Muscle of back (tissue), 11 donors: ENCODE measurements around the gene SATB1. TPM values are rescaled to one million over a fixed set of nuclear protein-coding genes. Genes with fewer than 3 reads are reported as not detected.

Experiments
- DNase-seq, 3 donors: peaks; one replicate each; pipeline versions ENCODE4 v3.0.0 to v3.0.0-alpha.2; 2013
- polyA plus RNA-seq, 10 donors: library from polyadenylated mRNA; unstranded; fragments of 120-200 nt; gene quantifications; one replicate each; pipeline ENCODE4 v1.2.1, GENCODE V29; 2013; ENCODE audit not compliant: insufficient read length in 10 of 10

Gene SATB1
- polyA plus RNA-seq, 10 donors, result 29.4 to 49.9 (median 34.9) TPM

- no peak for DNase-seq
Measured at GRCh38 chr3:18436213-18436612, 11.1 kb upstream of the SATB1 start.

DNA sequence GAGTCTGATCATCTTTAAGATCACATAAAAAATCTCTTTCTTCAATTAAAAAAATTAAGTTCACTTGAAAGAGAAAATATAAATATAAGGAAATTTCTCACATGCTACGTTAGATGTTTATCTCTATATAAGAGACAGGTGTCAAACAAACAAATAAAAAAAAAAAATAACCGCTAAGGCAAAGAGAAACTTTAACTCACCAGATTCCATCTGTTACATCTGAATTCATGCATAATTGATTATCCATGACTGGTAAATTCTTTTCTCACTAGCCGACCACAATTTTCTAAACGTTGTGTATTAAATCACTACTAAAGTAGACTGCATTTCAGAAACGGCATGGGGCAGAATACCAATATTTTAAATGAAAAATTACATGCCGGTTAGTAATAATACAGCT is 9.6 kb upstream of the SATB1 start:
- no peak for DNase-seq

GRCh38 chr3:18432752-18433151 is 7.6 kb upstream of the SATB1 start:
- DNase-seq, result no peak

- no peak for DNase-seq
Measured at GRCh38 chr3:18431266-18431665, 6.1 kb upstream of the SATB1 start.

GRCh38 chr3:18428991-18429745 is 4.0 kb upstream of the SATB1 start:
- DNase-seq, result no peak

- no peak for DNase-seq
Measured at GRCh38 chr3:18428036-18428435, 2.9 kb upstream of the SATB1 start.

DNA sequence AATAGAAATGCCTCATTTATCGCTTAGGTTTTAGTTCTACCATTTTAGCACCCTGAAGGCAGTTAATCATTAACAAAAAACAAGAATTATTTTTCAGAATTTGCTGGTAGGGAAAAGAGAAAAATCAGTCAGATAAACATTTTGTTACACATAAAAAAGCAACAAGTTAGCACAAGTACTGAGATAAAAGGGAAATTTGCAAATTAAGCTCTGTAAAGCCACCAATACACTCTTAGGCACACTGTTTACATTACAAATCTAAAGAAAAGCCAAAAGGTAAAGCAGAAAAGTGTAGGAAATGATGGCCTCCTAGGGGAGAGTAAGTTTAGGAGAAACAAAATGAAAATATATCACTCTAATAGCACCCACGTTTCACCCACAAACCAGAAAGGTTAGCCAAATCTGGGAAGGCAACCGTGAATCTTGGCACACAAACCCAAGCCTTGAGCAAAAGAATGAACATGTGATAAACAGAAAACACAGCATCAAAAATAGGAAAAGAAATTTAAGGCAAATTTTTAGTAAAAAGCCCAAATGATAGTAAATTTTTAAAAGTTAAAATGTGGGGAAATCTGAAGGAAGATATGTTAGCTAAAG is 1.6 kb upstream of the SATB1 start:
- DNase-seq, result no peak

- DNase-seq, result peak; percentile 41 to 65 (median 53)
Measured at GRCh38 chr3:18425641-18426257, 610 bp upstream of the SATB1 start.

DNA sequence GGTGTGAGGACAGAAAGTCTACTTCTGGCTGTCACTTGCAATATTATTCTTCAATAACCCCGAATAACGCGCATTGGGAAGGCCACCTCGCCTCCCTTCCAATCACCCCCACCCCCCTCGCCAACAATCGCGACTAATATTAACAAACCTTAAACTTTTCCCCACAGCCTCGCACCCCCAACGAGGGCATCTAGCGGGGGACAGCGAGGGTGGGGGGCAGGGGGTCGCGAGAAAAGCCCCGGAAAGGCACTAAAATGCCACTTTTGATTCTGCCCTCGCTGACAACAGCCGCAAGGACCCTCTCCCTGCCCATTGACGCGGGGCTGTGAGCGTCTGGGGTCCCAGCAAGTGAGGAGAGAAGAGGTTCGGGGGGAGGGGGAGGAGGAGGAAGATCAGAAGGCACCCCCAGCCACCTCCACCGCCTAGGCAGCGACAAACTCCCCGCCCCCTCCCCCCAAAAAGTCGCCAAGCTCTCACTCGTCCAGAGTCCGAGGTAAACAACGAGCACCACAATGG is 868 bp downstream of the SATB1 start:
- no peak for DNase-seq

DNA sequence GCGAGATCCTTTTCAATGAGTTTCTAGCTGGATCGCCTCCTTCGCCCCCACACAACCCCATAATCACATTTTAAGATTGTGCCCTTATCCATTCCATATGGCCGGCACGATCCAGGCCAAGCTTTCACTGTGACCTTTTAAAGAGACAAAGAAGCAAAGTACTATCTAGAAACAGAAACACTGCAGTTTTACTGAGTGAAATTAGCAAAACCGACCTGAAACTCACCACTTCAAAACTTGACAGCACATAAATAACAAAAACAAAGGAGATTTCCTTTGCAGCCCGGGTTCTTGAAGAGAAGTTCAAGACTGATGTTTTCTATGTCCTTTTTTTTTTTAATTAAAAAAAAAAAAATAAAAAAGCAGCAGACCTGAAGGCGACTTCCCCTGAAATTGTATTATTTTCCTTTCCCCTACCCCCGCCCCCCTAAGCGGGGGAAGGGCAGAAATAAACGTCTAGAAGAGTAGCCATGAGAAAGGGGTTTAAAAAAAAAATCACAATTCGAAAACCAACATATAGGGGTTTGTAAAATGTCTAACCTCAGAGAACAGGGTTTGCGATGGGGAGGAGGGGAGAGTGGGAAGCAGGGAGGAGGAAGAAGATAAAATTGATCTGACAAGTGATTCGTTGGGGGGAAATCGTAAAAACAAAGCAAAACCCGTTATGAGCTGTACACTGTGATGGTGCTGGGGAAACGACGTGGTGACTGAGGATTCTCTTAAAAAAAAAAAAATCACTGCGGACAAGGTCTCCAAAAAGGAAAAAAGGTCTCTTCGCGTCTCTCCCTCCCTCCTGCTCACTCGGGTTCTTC is 1.5 kb downstream of the SATB1 start:
- DNase-seq, result peak; percentile 57 to 83 (median 62)

DNA sequence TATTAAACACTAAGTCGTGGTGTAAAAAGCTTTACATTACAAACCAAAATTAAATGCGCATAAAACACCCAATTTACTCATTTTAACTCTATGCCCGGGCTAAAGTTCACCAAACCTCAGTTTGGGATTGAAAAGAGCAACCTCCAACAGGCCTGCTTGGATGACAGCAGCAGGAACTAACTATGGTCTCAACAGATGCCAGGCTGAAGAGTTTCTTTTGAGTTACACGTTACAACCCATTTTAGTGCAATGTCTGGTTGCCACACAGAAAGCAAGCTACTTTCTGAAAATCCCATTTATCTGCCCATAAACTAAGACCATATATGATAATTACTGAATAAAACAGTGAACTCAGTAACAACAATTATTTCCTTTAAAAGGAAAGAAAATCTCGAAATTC is 2.2 kb downstream of the SATB1 start:
- DNase-seq, result no peak

- no peak for DNase-seq
Measured at GRCh38 chr3:18420555-18420954, 4.6 kb downstream of the SATB1 start.

- DNase-seq, result peak in 1 of 3 donors; percentile 28
Measured at GRCh38 chr3:18419232-18419631, 5.9 kb downstream of the SATB1 start.

- DNase-seq, result no peak
Measured at GRCh38 chr3:18417904-18418572, 7.1 kb downstream of the SATB1 start.

- no peak for DNase-seq
Measured at GRCh38 chr3:18416332-18416731, 8.8 kb downstream of the SATB1 start.

DNA sequence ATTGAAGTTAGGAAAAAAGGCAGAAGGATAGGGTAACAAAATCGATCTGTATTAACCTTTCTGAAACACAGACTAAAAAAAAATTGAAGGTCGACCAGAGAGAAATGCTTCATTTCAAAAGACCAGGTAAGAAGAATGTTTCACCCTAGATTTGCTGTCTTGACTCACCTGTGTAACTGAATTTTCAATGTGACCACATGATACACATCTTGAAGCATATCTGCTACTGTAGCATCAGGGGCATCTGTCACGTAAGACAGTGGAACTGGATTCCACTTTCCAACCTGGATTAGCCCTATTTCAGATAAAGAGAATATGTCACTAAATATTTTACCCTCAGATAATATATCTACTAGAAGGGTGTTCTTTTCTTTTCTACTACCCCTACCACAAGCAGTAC is 9.3 kb downstream of the SATB1 start:
- DNase-seq, result no peak

GRCh38 chr3:18415167-18415566 is 10.0 kb downstream of the SATB1 start:
- DNase-seq, result no peak

DNA sequence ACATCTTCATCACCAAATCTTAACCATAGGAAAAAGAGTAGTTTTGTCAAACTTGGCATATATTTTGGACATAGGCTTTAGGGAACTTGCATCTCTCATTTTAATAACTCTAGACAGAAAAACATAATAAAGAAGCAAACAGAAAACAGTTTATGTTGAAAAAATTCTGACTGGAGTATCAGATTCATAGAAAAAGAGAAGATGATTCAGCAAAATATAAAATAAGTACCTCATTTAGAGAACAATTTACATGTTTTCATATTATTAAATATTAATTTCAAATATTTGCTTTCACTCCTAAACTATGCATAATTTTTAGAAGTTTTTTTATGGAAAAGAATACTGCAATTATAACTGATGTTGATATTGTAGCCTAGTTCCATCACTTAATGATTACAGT is 12.5 kb downstream of the SATB1 start:
- DNase-seq, result no peak

DNA sequence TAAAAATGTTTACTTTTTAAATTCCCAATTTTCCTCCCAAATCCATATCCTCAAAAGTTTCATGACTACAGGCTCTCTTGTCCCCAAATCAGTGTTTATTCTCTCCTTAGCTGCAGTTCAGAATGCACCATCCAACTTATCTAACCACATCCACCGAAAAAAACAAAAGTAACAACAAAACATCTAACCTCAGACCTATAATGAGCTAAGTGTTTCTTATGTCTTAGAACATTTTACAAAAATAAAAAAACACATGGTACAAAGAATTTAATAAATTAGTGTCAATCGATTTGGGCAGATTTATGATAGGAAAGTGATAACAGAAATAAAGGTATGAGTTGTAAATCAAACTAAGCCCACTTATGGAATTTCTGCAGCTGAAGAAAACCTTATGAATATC is 13.6 kb downstream of the SATB1 start:
- DNase-seq, result no peak

GRCh38 chr3:18410205-18410604 is 14.9 kb downstream of the SATB1 start:
- no peak for DNase-seq

DNA sequence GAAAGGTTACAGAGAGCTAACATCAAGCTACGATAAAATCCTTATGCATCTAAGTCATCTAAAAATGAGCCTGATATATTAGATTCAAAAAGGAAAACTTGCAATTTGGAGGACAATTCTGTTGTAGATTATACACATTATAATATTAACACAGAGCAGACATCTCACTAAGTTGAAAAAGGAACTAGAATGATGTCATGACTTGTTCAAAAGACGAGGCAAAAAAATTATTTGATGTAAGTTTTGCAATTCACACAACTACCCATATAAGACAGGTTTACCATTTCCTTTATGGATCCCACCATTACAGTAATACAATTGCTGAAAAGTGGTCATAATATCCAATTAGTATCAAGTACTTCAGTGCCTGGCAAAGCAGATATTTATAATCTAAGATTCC is 15.9 kb downstream of the SATB1 start:
- DNase-seq, result no peak

DNA sequence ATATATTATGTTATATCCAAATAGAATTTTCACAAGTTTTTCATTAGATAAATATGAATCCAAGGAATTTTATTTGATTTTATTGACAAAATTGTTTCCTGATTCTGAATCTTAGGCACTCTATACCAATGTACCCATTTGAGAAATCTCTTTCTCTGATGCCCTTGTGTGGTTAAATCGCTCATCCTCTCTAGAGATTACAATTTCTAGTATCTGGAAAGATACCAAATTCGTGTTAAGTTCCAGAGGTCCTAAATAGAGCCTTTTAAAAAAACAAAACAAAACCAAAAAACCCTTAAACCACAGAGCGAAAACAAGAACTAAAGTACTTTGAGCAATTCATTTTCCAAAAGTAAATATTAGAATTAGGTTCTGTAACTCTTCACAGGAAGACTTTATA is 20.0 kb downstream of the SATB1 start:
- DNase-seq, result no peak
